HepG2 (cell line): ENCODE data around the gene TSNAXIP1. TPM values are rescaled to one million over a fixed set of nuclear protein-coding genes. Genes with fewer than 3 reads are reported as not detected.

Experiments
- ATAC-seq: fragments of 200-7000 bp; cut with Tn5 transposase; 3 replicates; pipeline ENCODE4 v1.9.1; 2020; ENCODE audit warnings: mild to moderate bottlenecking, moderate library complexity
- BruUV-seq: library from RNA; stranded (reverse); fragments of 400-500 nt; replicated peaks from 2 replicates; lab custom pipeline; 2021; lab: Mats Ljungman, UMichigan
- CTCF ChIA-PET: fragments of 300-600 bp; formaldehyde crosslinking; extraction: SDS; loops from one replicate; lab custom pipeline; 2021; ENCODE audit warnings: low total read pairs, inconsistent platforms, low intra/inter-chr PET ratio; lab: Yijun Ruan, JAX
- POLR2A ChIA-PET: fragments of 350-600 bp; sonication (Branson Sonifier 250); formaldehyde crosslinking; loops from one replicate; lab custom pipeline; 2020; ENCODE audit warnings: antibody characterized with exemption, inconsistent platforms; lab: Yijun Ruan, JAX
- DNase-seq: peaks from one replicate; pipeline ENCODE4 v3.0.0-alpha.2; 2015; ENCODE audit warnings: low spot score
- FAIRE-seq: peaks from 3 replicates; lab custom pipeline; 2011; peaks lifted over from hg19 to GRCh38; lab: Jason Lieb, UNC
- H2AFZ ChIP-seq: one replicate; pipeline ENCODE4 v1.6.1; 2011; ENCODE audit warnings: low read length, inconsistent platforms
- H3K27ac ChIP-seq: fragments of 300-600 bp; 3 replicates; pipeline ENCODE4 v1.8.0; 2011; ENCODE audit warnings: mixed run types, mild to moderate bottlenecking, mixed read lengths, low read length, inconsistent platforms; ENCODE audit not compliant: insufficient read depth; ENCODE audit errors: extremely low read length
- H3K27me3 ChIP-seq, 2 experiments: fragments of 200-600 bp in 1 of 2; 2 replicates in 1 of 2; 3 replicates in 1 of 2; pipeline versions ENCODE4 v1.6.0 to v1.8.0; 2011; ENCODE audit warnings: low read length in 2 of 2, mild to moderate bottlenecking in 2 of 2, moderate library complexity in 2 of 2, inconsistent platforms in 1 of 2; ENCODE audit not compliant: insufficient read depth in 2 of 2, control insufficient read depth in 1 of 2
- H3K36me3 ChIP-seq, 2 experiments: fragments of 200-600 bp in 1 of 2; replicated peaks in 1 of 2; 2 replicates in 1 of 2; 3 replicates in 1 of 2; pipeline versions ENCODE4 v1.5.1 to v1.8.0; 2011; ENCODE audit warnings: low read length in 2 of 2, inconsistent platforms in 1 of 2; ENCODE audit not compliant: insufficient read depth in 2 of 2, control insufficient read depth in 1 of 2
- H3K4me1 ChIP-seq: 2 replicates; pipeline ENCODE4 v1.5.1; 2012; ENCODE audit warnings: low read length, inconsistent platforms; ENCODE audit not compliant: insufficient read depth
- H3K4me2 ChIP-seq: 2 replicates; pipeline ENCODE4 v1.6.0; 2011; ENCODE audit warnings: low read depth, low read length, inconsistent platforms
- H3K4me3 ChIP-seq, 3 experiments: fragments of 200-600 bp in 1 of 3; sonication (generic), shearing (Covaris generic) in 1 of 3; replicated peaks in 1 of 3; 2 replicates each; pipeline ENCODE4 v1.5.1; 2011 to 2016; ENCODE audit warnings: low read length in 3 of 3, inconsistent platforms in 2 of 3, low read depth in 2 of 3, mild to moderate bottlenecking in 2 of 3, control low read depth in 1 of 3, mixed read lengths in 1 of 3; ENCODE audit not compliant: insufficient read depth in 1 of 3
- H3K79me2 ChIP-seq: one replicate; pipeline ENCODE4 v1.6.1; 2011; ENCODE audit warnings: low read length, inconsistent platforms; ENCODE audit not compliant: insufficient read depth
- H3K9ac ChIP-seq: 2 replicates; pipeline ENCODE4 v1.6.0; 2011; ENCODE audit warnings: mild to moderate bottlenecking, low read depth, low read length, inconsistent platforms; ENCODE audit not compliant: insufficient read depth
- H3K9me3 ChIP-seq: 2 replicates; pipeline ENCODE4 v1.5.1; 2012; ENCODE audit warnings: mild to moderate bottlenecking, low read length
- H4K20me1 ChIP-seq: 2 replicates; pipeline ENCODE4 v1.6.0; 2011; ENCODE audit warnings: inconsistent platforms, mild to moderate bottlenecking, low read length, moderate library complexity; ENCODE audit not compliant: insufficient read depth
- HDAC2 ChIP-seq: sonication (generic); formaldehyde crosslinking; IDR thresholded peaks from 2 replicates; pipeline ENCODE4 v1.4.0; 2020; ENCODE audit warnings: missing genetic modification reagents
- KLF11 ChIP-seq: IDR thresholded peaks from 2 replicates; pipeline ENCODE4 v1.6.1; 2016; ENCODE audit warnings: missing compliant biosample characterization
- NKX3-1 ChIP-seq: sonication (generic); formaldehyde crosslinking; IDR thresholded peaks from 2 replicates; pipeline ENCODE4 v1.5.0; 2020; ENCODE audit warnings: missing genetic modification reagents
- ONECUT2 ChIP-seq: sonication (generic); formaldehyde crosslinking; IDR thresholded peaks from 2 replicates; pipeline ENCODE4 v1.4.0; 2020; ENCODE audit warnings: missing genetic modification reagents
- ZKSCAN5 ChIP-seq: sonication (generic); formaldehyde crosslinking; IDR thresholded peaks from 2 replicates; pipeline ENCODE4 v1.5.1; 2020; ENCODE audit warnings: mild to moderate bottlenecking, missing genetic modification reagents
- ZNF225 ChIP-seq: sonication (generic); formaldehyde crosslinking; IDR thresholded peaks from 2 replicates; pipeline ENCODE4 v1.4.0; 2020; ENCODE audit warnings: mild to moderate bottlenecking, missing genetic modification reagents
- ZNF276 ChIP-seq: sonication (generic); formaldehyde crosslinking; IDR thresholded peaks from 2 replicates; pipeline ENCODE4 v1.4.0; 2020; ENCODE audit warnings: mild to moderate bottlenecking, low read depth, missing genetic modification reagents
- ZNF574 ChIP-seq: sonication (generic); formaldehyde crosslinking; IDR thresholded peaks from 2 replicates; pipeline ENCODE4 v1.4.0; 2020; ENCODE audit warnings: missing genetic modification reagents
- in situ Hi-C: cut with HindIII; loops from 2 replicates; pipeline ENCODE4 v1.10.0; 2017; ENCODE audit warnings: low pct_unique_long_range_greater_than_20kb; ENCODE audit not compliant: extremely low pct_ligation_motif_present
- intact Hi-C: fragments of 100-400 bp; cut with micrococcal nuclease; formaldehyde crosslinking; loops from one replicate; pipeline ENCODE4 v1.10.0; 2022; ENCODE audit not compliant: unreplicated experiment
- polyA plus RNA-seq, 8 experiments: library from polyadenylated mRNA; depleted of rRNA in 3 of 8; stranded (reverse) in 7 of 8; unstranded in 1 of 8; fragments of >200 nt; fragmentation: Illumina TruSeq in 4 of 8; extraction: Trizol in 4 of 8; gene quantifications; 2 replicates each; pipeline versions ENCODE4 v1.2.1 to v1.2.3, GENCODE V29; 2011 to 2016; ENCODE audit warnings: low read depth in 4 of 8, missing spikeins in 1 of 8, mixed read lengths in 1 of 8; ENCODE audit not compliant: insufficient read depth in 1 of 8
- total RNA-seq, 5 experiments: library from RNA; depleted of rRNA; stranded (reverse); fragments of >200 nt; fragmentation: Illumina TruSeq; extraction: Trizol; gene quantifications; 2 replicates each; pipeline ENCODE4 v1.2.3, GENCODE V29; 2016; ENCODE audit warnings: low read depth in 1 of 5
- TF ChIP-seq, protein P1 (sequence below): sonication (generic); formaldehyde crosslinking; IDR thresholded peaks from 2 replicates; pipeline ENCODE4 v1.4.0; 2020; ENCODE audit warnings: missing genetic modification reagents, borderline replicate concordance
- TF ChIP-seq, protein P2 (sequence below): sonication (generic); formaldehyde crosslinking; IDR thresholded peaks from 2 replicates; pipeline ENCODE4 v1.5.0; 2020; ENCODE audit warnings: missing genetic modification reagents
- TF ChIP-seq, protein P3 (sequence below): sonication (generic); formaldehyde crosslinking; IDR thresholded peaks from 2 replicates; pipeline ENCODE4 v1.8.0; 2022; ENCODE audit warnings: missing genetic modification reagents, mild to moderate bottlenecking, moderate library complexity, borderline replicate concordance

The TSNAXIP1 gene
- total and polyA plus RNA-seq, 2 of the 13 experiments (the other 11 are each of a cell fraction or from before 2014, with no cell fraction given): 0.37 to 0.86 TPM

DNA sequence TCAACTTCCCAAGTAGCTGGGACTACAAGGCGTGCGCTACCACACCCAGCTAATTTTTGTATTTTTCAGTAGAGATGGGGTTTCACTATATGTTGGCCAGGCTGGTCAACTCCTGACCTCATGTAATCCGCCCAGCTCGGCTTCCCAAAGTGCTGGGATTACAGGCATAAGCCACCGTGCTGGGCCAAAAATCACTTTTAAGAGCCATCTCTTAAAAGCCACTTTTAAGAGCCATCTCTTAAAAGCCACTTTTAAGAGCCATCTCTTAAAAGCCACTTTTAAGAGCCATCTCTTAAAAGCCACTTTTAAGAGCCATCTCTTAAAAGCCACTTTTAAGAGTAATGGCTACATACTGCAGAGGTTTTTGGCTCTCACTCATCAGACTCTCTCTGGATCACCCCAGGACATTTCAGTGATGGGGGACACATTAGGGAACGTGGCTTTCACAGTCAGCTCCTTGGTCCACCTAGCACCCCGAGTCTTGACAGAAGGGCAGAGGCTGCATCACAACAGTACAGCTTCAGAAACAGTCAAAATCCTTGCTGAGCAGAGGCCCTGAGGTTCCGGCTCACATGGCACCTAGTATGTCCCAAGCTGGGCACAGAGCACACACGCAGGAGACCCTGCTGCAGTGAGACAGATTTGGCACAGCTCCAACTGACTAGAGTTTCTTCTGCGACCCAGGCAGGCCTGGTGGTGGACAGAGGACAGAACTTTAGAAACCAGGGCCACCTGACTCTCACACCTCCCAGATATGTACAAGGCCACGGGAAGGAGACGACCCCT, 23.9 kb upstream of the TSNAXIP1 start (continued):
- no peak for TF ChIP-seq KLF11 (CRISPR knock-in tag)

- H3K4me3 ChIP-seq: no peak overlapping the region
- H3K27ac ChIP-seq: no peak overlapping the region
- H3K4me1 ChIP-seq: peaks cover 21% of the 10 kb centered on the region
- intact Hi-C loops (no loop called here), in situ Hi-C loops (no loop called here)
- no TSS peak for BruUV-seq
- ChIA-PET CTCF (no interaction called here), POLR2A (no interaction called here)
- peaks cover 5 to 20% of the 10 kb centered on the region in 2 experiments; a peak in 4 of 5 replicates for H3K36me3 ChIP-seq
- ATAC-seq (no peak), DNase-seq (no peak), FAIRE-seq (no peak)
- peaks cover 22% of the 10 kb centered on the region for H3K79me2 ChIP-seq
- no peak overlapping the region for H3K4me2 ChIP-seq
- no peaks in the 10 kb centered on the region for H3K27me3 ChIP-seq
- H3K9ac ChIP-seq: no peak overlapping the region
- no peak overlapping the region for H2AFZ ChIP-seq
- peaks cover 2% of the 10 kb centered on the region; the same call in 1 of the 2 replicates for H4K20me1 ChIP-seq
- no peaks in the 10 kb centered on the region for H3K9me3 ChIP-seq
- TF ChIP-seq ZNF276 (CRISPR knock-in tag): no peak
- TF ChIP-seq, protein P1, sequence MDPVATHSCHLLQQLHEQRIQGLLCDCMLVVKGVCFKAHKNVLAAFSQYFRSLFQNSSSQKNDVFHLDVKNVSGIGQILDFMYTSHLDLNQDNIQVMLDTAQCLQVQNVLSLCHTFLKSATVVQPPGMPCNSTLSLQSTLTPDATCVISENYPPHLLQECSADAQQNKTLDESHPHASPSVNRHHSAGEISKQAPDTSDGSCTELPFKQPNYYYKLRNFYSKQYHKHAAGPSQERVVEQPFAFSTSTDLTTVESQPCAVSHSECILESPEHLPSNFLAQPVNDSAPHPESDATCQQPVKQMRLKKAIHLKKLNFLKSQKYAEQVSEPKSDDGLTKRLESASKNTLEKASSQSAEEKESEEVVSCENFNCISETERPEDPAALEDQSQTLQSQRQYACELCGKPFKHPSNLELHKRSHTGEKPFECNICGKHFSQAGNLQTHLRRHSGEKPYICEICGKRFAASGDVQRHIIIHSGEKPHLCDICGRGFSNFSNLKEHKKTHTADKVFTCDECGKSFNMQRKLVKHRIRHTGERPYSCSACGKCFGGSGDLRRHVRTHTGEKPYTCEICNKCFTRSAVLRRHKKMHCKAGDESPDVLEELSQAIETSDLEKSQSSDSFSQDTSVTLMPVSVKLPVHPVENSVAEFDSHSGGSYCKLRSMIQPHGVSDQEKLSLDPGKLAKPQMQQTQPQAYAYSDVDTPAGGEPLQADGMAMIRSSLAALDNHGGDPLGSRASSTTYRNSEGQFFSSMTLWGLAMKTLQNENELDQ (CRISPR knock-in tag): no peak
- TF ChIP-seq ZKSCAN5 (CRISPR knock-in tag): no peak
- TF ChIP-seq, protein P2, sequence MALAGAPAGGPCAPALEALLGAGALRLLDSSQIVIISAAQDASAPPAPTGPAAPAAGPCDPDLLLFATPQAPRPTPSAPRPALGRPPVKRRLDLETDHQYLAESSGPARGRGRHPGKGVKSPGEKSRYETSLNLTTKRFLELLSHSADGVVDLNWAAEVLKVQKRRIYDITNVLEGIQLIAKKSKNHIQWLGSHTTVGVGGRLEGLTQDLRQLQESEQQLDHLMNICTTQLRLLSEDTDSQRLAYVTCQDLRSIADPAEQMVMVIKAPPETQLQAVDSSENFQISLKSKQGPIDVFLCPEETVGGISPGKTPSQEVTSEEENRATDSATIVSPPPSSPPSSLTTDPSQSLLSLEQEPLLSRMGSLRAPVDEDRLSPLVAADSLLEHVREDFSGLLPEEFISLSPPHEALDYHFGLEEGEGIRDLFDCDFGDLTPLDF (CRISPR knock-in tag): no peak
- TF ChIP-seq, protein P3, sequence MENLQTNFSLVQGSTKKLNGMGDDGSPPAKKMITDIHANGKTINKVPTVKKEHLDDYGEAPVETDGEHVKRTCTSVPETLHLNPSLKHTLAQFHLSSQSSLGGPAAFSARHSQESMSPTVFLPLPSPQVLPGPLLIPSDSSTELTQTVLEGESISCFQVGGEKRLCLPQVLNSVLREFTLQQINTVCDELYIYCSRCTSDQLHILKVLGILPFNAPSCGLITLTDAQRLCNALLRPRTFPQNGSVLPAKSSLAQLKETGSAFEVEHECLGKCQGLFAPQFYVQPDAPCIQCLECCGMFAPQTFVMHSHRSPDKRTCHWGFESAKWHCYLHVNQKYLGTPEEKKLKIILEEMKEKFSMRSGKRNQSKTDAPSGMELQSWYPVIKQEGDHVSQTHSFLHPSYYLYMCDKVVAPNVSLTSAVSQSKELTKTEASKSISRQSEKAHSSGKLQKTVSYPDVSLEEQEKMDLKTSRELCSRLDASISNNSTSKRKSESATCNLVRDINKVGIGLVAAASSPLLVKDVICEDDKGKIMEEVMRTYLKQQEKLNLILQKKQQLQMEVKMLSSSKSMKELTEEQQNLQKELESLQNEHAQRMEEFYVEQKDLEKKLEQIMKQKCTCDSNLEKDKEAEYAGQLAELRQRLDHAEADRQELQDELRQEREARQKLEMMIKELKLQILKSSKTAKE (CRISPR knock-in tag): no peak
- TF ChIP-seq ONECUT2: no peak
- TF ChIP-seq HDAC2: no peak
- TF ChIP-seq ZNF574 (CRISPR knock-in tag): no peak
- no peak for TF ChIP-seq NKX3-1 (CRISPR knock-in tag)
- no peak for TF ChIP-seq ZNF225
These were observed 23.4 kb upstream of the TSNAXIP1 start for GRCh38 chr16:67783353-67783725.
